Germinal center (tissue), 1 donor: ENCODE measurements around the gene GRIK5.

Source experiments
- DNase-seq: peaks from one replicate; pipeline ENCODE4 v3.0.0; 2012; ENCODE audit warnings: mixed read lengths, low spot score

Gene GRIK5

GRCh38 chr19:41956621-41957020 lies 113.4 kb downstream of the GRIK5 start:
- no peak for DNase-seq

DNA sequence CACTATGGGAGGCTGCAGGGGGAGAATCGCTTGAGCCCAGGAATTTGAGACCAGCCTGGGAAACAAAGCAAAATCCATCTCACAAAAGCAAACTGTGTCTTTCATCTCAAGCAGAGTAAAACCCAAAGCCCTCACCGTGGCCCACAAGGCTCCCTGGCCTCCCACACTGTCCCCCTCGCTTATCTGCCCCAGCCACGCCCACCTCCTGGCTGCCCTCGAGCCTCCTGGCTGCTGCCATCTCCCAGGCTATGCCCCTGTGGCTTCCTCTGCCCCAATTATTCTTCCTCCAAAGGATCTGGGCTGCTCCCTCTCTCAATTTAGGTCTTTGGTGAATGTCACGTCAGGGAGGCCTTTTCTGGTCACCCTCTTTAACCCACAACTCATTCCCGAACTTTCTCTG lies 114.5 kb downstream of the GRIK5 start:
- DNase-seq, result no peak

GRCh38 chr19:41951686-41952172 lies 118.3 kb downstream of the GRIK5 start:
- peak; percentile 87 for DNase-seq
